ENCODE measurements around the gene UBE2L6.
A peak's percentile ranks its signal among the peaks of the same experiment; 100 is the strongest.

Gene UBE2L6

GRCh38 chr11:57567515-57568329 lies at the start of gene UBE2L6:
TSS of gene UBE2L6 (minus strand) at chr11:57567672. CDS start at chr11:57567611, 61 bp downstream.
- peak within 1 kb of the TSS; percentile 67 to 79 for H3K27ac ChIP-seq
- no peaks in the 10 kb centered on the region for H3K36me3 ChIP-seq
- peak; percentile 33 to 71 for DNase-seq
- H3K9me3 ChIP-seq, result no peaks in the 10 kb centered on the region
- peak within 1 kb of the TSS; percentile 72 to 83 for H3K4me3 ChIP-seq
- H3K27me3 ChIP-seq, result no peaks in the 10 kb centered on the region
- peaks cover 0 to 20% (median 11%) of the 10 kb centered on the region in 4 donors for H3K4me1 ChIP-seq
- peak in 1 of 2 experiments; percentile 91 for TF ChIP-seq CTCF (IDR thresholded peaks at IDR 0.05)
- intact Hi-C loops (cut with DNase I; ENCODE audit: low total_unique reads), result loop anchor here (2.0 kb wide), 2 partner anchors 31 to 73 kb away; no protein-coding TSS in a partner anchor

- intact Hi-C loops (cut with DNase I; ENCODE audit: low total_unique reads), result no loop called here
- no peak for DNase-seq
- Histone ChIP-seq H3K4me3 (no peak overlapping the region), H3K36me3 (peaks cover 74 to 92% (median 89%) of the 10 kb centered on the region in 3 donors), H3K4me1 (no peaks in the 10 kb centered on the region), H3K9me3 (no peaks in the 10 kb centered on the region), H3K27ac (no peak overlapping the region), H3K27me3 (no peaks in the 10 kb centered on the region)
- TF ChIP-seq CTCF (IDR thresholded peaks at IDR 0.05), result no peak
Observed at GRCh38 chr11:57616595-57616994, 49.1 kb upstream of the UBE2L6 start.

- intact Hi-C loops (cut with DNase I; ENCODE audit: low total_unique reads), result no loop called here
- Histone ChIP-seq H3K4me3 (no peak overlapping the region), H3K27me3 (no peaks in the 10 kb centered on the region), H3K9me3 (no peaks in the 10 kb centered on the region), H3K36me3 (peaks cover 82 to 94% (median 91%) of the 10 kb centered on the region in 3 donors), H3K4me1 (no peaks in the 10 kb centered on the region), H3K27ac (no peak overlapping the region)
- no peak for DNase-seq
- TF ChIP-seq CTCF (IDR thresholded peaks at IDR 0.05), result no peak
Observed at GRCh38 chr11:57615308-57615707, 47.8 kb upstream of the UBE2L6 start.

GRCh38 chr11:57614234-57614772 lies 46.8 kb upstream of the UBE2L6 start:
- no peak for DNase-seq
- no peaks in the 10 kb centered on the region for H3K9me3 ChIP-seq
- H3K36me3 ChIP-seq, result peaks cover 81 to 97% (median 90%) of the 10 kb centered on the region in 3 donors
- H3K27ac ChIP-seq, result no peak overlapping the region
- H3K4me1 ChIP-seq, result no peaks in the 10 kb centered on the region
- intact Hi-C loops (cut with DNase I; ENCODE audit: low total_unique reads), result no loop called here
- no peak overlapping the region for H3K4me3 ChIP-seq
- no peak for TF ChIP-seq CTCF (IDR thresholded peaks at IDR 0.05)
- no peaks in the 10 kb centered on the region for H3K27me3 ChIP-seq

GRCh38 chr11:57610170-57610569 lies 42.7 kb upstream of the UBE2L6 start:
- Histone ChIP-seq H3K4me1 (no peaks in the 10 kb centered on the region), H3K27ac (no peak overlapping the region), H3K4me3 (no peak overlapping the region), H3K27me3 (no peaks in the 10 kb centered on the region), H3K36me3 (peaks cover 83 to 100% (median 94%) of the 10 kb centered on the region in 3 donors), H3K9me3 (no peaks in the 10 kb centered on the region)
- DNase-seq, result no peak
- intact Hi-C loops (cut with DNase I; ENCODE audit: low total_unique reads), result no loop called here
- TF ChIP-seq CTCF (IDR thresholded peaks at IDR 0.05), result no peak
